Putamen (tissue), 1 donor: ENCODE data around the gene UBASH3A.
"Not testable (repeated sequence)": the region's sequence is repeated elsewhere in the genome, so short reads cannot be mapped to it uniquely, and the experiment has no call there.

Experiments used
- DNase-seq: peaks from one replicate; pipeline ENCODE4 v3.0.0-alpha.2; 2016; ENCODE audit warnings: low spot score

The UBASH3A gene

DNA sequence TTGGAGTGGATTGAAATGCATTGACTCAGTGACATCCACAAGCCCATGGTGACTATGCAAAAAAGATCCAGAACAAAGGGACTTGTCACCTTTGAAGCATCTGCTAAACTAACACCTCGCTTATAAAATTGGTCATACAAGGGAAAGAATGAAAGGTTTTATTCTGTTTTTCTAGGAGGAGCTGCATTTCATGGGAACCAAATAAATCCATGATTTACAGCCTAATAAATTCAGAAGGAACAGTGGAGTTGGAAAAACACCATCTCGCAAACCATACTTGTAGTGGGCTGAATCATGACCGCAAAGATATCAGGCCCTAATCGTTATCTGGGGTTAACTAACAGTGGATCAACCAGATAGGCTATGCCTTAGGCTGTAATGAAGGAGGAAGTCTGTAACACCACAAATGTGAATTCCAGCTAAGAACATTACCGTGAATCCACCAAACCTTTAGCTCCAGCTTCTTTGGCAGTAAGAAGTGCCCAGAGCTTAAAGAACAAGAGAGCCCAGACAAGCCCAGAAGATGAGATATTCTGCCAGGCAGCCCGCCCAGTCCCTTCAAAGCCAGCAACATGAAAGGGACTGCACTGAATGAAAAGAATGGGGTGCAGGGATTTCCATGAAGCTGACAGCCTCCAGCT lies 64.9 kb downstream of the UBASH3A start:
- no peak for DNase-seq

DNA sequence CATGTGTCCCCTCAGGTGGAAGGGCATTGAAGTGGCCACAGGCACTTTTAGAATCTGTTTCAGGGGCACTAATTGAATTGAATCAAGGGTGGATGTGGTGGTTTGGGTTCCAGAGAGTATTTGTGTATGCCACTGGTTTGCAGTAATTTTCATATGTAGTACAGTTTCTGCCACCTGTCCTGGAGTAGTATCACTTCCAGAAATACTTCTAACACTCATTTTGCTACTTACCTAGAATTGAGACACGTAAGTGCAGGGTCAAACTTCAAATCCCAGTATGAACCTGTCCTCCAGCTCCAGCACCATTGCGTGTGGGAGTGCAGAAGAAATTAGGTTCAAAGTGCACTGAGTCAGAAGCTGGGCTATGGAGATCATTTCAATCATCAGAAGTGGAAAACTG lies 65.6 kb downstream of the UBASH3A start:
- no peak for DNase-seq

DNA sequence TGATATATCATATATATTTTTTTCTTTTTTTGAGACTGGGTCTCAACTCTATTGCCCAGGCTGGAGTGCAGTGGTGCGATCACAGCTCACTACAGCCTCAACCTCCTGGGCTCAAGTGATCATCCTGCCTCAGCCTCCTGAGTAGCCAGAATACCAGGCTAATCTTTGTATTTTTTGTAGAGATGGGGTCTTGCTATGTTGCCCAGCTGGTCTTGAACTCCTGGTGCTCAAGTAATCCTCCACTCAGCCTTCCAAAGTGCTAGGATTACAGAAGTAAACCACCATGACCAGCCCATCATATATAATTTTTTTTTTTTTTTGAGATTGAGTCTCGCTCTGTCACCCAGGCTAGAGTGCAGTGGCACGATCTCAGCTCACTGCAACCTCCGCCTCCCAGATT lies 66.0 kb downstream of the UBASH3A start:
- not testable (repeated sequence) for DNase-seq

DNA sequence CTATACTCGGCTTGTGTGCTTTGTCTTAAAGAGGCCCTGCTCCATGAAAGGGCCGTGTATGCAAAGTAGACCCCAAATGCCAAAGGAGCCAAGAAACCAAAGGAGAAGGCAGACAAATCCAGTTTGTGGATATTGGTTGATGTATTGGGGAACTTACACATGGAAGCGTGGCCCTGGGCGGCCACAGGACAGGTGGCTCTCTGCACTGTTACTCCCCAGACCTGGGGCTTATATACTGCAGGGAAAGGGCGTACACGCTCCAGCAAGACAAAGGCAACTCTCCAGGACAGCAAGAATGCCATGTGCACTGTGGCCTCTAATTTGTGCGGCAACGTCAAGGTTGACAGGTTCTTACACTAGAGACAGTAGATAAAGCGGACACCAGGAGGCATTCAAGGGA lies 67.5 kb downstream of the UBASH3A start:
- no peak for DNase-seq

DNA sequence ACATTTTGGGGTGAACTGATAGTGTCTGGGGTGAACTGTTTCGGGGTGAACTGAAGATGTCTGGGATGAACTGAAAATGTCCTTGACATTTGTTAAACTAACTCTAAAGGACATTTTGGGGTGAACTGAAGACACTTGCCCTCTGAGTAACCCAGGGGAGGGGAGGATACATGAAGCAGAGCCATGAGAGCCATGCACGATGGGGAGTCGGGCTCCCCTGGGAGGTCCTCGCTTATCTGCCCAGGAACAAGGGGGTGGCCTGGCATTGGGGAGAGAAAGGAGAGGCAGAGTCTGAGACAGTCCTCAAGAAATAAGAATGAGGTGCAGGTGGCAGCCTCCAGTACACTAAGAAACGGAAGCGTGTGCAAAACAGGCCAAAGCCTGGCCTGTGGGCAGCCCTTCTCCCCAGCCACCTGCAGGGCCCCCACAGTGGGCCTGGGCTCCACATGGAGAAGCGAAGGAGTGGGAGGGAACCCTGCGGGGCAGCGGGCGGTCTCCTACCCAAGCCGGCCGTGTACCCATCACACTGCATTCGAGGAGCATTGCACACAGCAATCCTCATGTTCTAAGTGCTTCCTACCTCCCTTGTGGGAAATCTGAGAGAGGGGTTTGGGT lies 68.1 kb downstream of the UBASH3A start:
- no peak for DNase-seq

DNA sequence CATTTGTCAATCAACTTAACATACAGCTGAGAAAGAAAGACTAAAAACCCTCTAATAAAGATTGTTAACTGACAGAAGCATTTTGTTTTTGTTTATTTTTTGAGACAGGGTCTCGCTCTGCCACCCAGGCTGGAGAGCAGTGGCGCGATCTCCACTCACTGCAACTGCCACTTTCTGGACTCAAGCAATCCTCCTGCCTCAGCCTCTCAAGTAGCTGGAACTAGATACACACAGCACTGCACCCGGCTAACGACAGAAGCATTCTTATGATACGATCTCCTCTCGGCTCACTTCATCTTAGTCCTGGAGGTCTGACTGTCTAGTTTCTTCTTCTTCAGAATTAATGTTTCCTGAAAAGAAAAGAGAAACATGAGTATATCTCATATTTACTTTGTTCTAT lies 68.8 kb downstream of the UBASH3A start:
- DNase-seq: no peak

DNA sequence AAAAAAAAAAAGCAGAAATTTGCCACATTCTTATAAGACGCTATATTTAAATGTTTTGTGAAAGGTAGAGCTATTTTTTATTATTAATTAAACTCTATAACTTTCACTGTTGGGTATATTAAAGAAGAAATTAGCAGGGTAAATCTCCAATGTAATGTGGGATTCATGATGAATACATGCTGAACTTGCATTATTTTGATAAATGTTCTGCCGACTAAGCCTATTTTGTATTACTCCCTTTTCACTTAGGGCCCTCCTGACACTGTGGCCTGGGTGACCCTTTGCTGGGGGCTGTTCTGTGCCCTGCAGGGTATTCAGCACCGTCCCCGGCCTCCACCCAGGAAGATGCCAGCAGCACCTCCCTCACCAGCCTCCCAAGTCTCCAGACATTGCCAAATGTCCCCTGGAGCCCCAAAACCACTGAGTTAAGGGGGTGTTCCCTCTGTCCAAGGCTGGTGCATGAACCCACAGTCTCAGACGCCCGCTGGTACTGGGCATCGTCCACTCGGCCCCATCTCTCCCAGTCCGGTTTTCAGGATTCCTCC lies 69.9 kb downstream of the UBASH3A start:
- no peak for DNase-seq

DNA sequence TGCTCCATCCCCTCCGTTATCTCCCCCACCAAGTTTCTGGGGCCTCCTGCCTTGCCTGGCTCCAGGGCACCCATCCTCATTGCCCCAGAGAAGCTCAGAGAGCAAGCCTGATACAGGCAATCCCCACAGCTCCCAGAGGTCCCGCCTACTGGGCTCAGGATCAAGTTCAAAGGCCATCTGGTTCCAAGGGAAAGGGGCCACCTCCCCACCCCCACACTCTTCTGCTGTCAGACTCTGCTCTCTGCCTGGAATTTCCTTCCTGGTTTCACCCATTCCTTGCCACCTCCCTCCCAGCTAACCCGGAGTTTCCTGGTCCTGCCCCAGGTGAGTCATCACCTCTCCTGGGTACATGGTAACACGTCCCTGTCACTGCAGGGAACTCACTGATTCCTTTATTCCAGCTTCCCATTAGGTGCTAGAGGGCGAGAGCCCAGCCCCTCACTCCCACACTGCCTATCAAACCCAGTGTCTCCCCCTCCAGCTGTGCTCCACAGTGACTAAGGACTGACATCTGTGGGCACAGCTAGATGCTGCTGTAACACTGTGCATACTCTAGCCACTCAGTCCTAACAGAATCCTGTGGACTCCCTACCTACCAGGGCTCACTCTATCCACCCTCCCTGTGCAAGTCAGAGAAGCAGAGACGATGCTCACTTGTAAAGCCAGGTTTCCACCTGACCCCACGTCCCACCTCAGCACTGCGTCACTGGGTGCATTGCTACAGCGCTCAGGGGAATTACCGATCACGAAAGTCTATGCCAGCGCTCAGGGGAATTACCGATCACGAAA lies 70.5 kb downstream of the UBASH3A start:
- peak; percentile 37 for DNase-seq

DNA sequence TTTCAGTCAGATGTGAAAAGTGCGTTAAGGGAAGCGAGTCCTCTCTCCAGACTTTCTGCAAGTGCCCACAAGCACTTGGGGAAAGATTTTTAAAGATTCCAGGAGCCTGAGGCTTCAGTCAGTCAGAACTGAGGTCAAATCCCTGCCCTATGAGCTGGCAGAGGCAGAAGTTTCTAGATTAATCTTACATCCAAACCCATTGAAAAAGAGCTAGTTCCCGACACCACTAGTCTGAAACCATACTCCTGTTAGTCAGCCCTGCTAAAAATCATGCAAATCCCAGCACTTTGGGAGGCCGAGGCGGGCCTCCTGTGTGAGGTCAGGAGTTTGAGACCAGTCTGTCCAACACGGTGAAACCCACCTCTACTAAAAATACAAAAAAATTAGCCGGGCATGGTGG lies 71.3 kb downstream of the UBASH3A start:
- DNase-seq: no peak

DNA sequence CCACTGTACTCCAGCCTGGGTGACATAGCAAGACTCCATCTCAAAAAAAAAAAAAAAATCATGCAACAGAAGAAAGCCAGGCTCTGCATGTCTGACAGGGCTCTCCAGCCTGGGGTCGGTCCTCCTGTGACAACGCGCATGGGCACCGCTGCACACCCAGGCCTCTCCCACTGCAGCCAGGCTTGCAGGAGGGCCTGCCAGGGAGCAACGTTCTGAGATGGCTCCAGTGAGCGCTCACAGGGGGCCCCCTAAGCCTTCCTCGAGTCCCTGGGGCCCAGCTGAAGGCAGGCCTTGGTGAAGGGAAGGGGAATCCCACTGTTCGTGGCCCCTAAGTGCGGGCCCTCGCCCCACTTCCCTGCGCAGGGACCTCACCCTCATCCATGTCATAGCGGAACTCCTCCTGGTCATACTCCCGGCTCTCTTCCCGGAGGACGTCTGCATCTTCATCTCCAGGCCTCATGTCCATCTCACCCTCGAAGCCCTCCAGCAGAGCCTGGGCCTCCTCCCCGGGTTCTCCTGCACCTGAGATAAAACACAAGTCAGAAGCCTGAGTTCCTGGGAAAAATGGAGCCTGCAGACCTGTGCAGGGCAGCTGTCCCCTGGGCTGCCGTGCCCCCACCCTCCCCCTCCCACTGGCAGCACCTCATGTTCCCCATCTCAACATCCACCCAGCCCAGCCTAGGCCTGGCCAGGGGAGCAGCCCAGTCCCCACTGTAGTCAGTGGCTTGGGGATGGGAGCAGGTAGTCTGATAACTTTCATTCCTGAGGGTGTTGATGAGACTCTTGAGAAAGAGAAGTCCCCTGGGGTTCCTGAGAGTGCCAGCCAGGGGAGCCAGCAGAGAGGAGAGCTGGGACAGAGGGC lies 72.1 kb downstream of the UBASH3A start:
- no peak for DNase-seq

DNA sequence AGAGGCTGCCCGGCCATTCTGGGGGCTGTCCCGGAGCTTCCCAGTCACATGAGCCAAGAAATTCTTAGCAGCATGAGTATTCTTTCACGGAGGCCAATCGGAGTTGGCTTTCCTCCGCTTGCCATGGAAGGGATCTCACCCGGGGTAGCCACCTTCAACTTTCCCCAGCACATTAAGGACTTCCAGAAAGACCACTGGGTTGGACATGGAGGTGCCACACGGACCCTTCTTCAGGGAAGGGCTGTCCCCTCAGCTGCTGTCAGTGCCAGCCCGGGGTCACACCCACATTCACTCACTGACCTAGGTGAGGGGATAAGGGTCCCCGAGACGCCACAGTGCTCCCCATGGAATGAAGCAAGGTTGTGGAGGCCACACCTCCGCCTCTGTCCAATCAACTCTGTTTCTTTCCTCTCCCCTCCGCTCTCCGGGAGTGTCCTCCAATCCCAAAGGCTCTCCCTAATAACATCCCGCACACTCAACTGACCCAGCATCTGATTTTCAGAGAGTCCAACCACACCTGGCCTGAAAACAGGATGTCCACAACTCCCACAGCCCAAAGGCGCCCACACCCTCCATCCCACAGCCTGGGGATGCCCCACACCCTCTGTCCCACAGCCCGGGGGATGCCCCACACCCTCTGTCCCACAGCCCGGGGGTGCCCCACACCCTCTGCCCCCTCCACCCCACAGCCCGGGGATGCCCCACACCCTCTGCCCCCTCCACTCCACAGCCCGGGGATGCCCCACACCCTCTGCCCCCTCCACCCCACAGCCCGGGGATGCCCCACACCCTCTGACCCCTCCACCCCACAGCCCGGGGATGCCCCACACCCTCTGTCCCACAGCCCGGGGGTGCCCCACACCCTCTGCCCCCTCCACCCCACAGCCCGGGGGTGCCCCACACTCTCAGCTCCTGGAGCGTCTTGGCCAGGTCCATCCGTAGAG lies 73.0 kb downstream of the UBASH3A start:
- DNase-seq: no peak

DNA sequence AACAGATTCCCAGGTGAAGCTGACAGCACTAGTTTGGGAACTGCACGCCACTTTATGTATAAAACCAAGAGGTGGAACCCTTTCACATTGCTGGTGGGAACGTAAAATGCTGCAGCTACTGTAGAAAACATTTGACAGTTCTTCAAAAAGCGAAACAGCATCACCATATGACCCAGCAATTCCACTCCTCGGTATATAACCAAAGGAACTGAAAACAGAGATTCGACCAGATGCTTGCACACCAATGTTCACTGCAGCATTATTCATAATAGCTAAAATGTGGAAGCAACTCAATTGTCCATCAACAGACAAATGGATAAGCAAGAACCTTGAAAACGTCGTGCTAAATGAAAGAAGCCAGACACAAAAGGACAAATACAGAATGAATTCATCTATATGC lies 74.8 kb downstream of the UBASH3A start:
- no peak for DNase-seq

DNA sequence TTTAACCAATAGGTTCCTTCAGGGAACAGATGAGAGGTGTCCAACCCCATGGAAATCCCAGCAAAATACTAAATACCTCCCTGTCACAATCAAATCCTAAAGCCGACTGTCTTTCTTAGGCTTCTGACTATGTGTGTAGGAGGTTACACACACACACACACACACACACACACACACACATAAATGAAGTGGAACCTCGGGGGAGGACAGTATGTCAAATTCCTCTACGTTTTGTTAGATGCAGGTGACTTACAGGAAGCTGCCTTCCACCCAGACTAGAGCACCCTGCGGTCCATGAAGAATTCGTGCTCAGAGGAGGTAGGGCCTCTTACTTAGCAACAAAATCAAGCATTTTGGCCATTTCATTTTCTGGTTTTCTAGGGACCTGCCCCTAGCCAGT lies 75.9 kb downstream of the UBASH3A start:
- DNase-seq: peak; percentile 67

DNA sequence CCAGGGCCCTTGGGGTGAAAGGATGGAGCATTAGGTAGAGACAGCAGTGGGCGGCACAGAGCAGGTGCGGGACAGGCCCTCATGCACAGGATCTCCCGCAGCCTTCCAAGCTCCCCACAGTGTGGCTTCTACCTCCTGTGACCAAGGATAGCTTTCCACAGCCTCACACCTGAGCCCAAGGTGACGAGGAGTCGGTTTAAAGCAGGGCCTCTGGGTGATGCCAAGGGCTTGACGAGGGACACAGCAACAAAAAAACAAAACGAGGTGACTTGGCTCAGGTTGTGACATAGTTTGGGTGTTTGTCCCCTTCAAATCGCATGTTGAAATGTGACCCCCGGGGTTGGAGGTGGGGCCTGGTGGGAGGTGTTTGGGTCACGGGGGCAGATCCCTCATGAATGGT lies 77.0 kb downstream of the UBASH3A start:
- DNase-seq: no peak

DNA sequence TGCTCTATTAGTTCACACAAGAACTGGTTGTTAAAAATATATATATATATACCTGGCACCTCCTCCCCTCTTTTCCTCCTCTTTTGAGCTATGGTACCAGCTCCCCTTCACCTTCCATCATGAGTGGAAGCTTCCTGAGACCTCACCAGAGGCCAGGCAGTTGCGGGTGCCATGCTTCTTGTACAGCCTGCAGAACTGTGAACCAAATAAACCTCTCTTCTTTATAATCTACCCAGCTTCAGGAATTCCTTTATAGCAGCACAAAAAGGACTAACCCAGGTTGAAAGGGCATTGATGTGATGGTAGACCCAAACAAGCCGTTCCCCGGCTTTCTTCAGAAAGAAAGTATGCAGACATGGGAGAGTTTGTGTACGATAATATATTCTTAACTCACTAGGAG lies 77.5 kb downstream of the UBASH3A start:
- no peak for DNase-seq

DNA sequence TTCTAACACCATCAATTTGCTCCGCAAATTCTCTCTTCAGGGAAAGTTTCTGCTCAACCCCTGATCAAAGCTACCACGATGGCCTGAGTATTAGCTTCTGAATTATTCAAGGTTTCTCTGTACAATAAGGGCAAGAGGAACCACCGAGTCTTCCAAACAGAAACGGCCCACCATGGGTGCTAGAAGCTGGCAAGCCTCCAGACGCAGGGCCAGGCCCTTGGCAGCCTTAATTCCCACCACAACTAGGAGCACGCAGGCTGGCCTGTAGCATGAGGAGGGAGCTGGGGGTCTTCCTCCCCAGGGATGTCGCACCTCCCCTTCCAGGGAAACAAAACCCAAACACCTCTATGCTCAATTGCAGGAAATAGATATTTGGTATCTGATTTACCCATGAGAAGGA lies 81.3 kb downstream of the UBASH3A start:
- no peak for DNase-seq

DNA sequence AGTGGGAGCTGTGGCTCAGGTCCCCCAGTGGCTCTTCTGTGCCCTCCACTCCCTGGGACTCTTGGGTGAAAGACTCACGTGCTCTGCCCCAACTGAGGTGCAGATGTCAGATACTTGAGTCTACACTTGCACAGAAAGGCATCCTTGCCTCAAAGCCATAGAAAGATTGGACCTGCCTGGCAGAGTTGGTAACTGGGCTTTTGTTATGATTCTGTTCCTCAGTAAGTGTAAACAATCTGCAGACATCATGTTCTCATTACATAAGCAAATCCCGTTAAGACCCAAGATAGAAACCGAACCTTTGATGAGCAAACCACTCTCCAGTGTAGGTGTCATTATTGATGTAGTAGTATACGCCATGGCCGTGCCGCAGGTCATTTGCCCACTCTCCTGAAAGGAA lies 82.4 kb downstream of the UBASH3A start:
- no peak for DNase-seq

DNA sequence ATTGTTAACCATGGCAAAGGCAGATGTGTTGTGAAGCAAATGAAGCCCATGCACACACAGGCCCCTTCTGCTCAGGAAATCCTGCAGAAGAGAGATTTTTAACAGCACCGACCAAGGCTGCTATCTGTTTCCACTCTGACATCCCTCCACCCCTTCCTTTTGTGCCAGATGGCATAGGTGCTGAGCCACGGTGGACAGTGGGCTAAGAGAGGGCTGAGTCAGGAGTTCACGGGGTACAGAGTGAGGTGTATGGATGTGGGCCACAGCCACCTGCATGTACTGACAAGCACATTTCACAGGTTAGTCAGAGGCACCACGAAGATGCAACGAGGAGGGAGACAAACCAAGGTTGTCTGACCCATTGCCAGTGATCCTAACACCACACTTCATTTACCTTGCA lies 82.8 kb downstream of the UBASH3A start:
- no peak for DNase-seq

DNA sequence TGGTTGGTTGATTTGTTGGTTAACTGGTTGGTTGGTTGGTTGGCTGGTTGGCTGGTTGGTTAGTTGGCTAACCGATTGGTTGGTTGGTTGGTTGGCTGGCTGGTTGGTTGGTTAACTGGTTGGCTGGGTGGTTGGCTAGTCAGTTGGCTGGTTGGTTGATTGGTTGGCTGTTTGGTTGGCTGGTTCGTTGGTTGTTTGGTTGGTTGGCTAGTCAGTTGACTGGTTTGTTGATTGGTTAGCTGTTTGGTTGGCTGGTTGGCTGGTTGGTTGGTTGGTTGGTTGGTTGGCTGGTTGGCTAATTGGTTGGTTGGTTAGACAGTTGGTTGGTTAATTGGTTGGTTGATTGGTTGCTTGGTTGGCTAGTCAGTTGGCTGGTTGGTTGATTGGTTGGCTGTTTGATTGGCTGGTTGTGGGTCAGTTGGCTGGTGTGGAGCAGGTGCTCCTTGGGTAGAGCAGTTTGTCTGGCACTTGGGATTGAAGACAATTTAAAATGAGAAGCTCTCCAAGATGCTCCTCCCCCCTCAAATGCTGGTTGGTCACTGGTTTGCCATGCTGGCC lies 85.4 kb downstream of the UBASH3A start:
- no peak for DNase-seq

DNA sequence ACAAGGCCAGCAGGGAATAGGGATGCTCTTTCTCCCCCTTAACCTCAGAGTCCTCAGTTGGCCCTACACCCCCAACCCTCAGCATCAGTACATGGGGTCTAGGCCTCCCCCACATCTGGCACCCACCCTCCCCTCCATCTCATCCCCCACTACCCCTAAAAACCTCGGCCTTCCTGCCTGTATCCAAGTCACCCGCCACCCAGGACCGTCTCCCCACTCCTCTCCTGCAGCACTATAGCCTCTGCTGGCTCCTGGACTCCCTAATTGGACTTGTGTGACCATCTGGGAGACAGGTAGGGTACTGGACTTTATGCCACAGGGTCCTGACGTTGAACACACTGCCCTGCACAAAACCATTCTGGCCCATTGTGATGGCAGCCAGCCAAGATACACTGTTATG lies 86.3 kb downstream of the UBASH3A start:
- no peak for DNase-seq

DNA sequence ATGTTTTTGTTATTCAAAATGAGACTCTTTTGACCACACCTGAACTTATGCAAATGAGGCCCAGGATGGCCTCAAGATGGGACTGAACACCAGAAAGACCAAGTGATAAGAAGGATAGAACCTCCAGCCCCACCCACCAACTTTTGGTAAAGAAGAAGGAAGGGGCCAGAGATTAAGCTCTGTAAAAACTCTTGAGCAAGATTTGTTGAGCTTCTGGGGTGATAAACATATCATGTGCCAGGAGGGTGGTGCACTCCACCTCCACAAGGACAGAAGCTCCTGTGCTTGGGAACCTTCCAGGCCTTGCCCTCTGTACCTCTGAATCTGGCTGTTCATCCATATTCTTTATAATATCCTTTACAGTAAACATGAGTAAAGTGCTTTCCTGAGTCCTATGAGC lies 87.0 kb downstream of the UBASH3A start:
- no peak for DNase-seq
